Cardiac septum (tissue), 1 donor: ENCODE results near the gene PEG3. TPM values are rescaled to one million over a fixed set of nuclear protein-coding genes. Genes with fewer than 3 reads are reported as not detected.

Source experiments
- DNase-seq: peaks from one replicate; pipeline ENCODE4 v3.0.0-alpha.2; 2020; ENCODE audit warnings: low spot score
- intact Hi-C: fragments of 100-400 bp; cut with DNase I; formaldehyde crosslinking; loops from one replicate; pipeline ENCODE4 v1.14.0; 2022
- total RNA-seq: library from RNA; stranded (reverse); fragmentation: NEBNext Ultra II Directional; extraction: Animal tissue kit (Norgen Biotek cat#: 25700); gene quantifications from one replicate; pipeline ENCODE4 v1.2.1, GENCODE V29; 2021
- donor health status: DM: no; HTN: no; CAD: no.

PEG3 gene
- total RNA-seq, 1 donor from 2014 or later, result 7.2 TPM

DNA sequence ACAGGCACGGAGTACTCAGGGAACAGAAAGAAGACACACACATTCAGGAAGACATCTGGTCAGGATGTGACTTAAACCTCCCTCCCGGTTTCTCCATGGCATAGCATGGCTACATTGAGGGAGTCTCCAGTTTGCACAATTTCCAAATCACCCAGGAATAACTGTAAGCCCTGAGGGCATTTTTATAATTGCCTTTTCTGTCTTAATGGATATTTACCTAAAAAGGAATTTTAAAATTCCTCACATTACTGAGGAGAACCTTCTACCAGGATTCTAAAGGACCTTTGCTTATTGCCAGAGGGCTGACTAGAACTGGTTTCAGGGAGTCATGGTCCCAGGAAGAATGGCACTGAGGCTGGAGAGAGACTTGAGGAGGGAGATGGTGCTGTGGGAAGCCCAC lies 21.4 kb downstream of the PEG3 start:
- DNase-seq, result no peak
- intact Hi-C loops, result no loop called here

DNA sequence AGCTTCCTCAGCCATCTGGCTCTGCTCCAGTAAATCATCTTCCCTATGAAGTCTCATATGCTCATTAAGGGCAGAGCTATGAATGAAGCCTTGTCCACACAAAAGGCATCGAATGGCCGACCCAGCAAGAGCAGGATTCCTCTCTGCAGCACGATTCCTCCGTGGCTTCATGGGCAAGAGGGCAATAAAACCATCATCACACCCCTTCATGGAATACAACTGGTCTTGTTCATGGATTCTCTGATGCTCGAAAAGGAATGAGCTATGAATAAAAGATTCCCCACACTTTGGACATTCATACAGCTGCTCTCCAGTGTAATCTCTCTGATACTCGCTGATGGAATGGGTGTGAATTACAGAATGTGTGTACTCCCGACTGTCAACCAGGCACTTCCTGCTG lies 25.9 kb downstream of the PEG3 start:
- DNase-seq, result no peak
- intact Hi-C loops, result no loop called here

DNA sequence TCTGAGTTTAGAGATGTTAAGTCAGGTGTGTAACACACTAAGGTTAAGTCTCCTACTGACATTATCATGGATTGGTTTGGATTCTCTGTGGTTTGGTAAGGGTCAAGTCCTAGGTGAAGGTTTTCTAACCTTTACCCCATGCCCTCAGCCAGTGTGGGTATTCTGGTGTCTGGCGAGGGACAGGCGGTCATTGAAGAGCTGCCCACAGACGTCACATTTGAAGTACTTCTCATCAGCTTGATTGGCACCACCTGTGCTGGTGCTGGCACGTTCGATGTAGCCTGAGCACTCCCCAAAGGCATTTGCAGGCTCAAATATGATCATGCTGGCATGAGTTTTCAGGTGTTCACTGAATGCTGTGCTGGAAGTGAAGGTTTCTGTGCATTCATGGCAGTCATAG lies 27.0 kb downstream of the PEG3 start:
- intact Hi-C loops, result no loop called here
- no peak for DNase-seq

DNA sequence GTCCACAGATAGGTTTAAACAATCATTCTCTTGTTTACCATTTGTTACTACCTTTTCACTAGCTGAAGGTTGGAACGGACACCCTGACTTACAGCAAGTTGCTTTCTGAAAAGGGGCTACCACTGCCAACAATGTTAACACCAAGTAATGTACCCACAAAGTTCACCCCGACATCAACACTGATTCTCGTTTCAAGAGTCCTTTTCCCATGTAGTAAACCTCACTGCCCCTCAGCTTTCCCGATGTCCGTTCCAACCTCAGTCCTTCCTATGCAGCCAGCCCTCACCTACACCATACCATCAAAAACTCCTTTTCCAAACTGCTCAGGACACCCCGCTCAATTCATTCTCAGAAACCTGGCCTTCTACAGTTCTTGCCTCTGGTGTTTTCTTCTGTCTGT lies 29.0 kb downstream of the PEG3 start:
- intact Hi-C loops, result no loop called here
- DNase-seq, result no peak

DNA sequence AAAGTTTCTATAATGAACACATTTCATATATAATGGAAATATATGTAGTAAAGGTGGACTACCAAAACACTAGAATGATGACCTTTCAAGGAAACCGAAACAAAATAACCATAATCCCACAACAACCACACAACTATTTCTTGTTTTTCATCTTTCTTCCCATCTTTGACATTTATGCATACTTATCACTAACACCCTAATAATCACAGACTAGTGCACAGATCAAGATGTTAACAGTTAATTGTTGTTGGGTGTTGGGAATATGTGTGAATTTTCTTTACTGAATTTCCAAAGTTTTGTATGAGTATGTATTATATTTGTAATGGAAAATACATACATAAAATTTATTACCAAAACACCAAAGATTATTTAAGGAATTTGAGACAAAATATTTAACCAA lies 30.3 kb downstream of the PEG3 start:
- intact Hi-C loops, result no loop called here
- no peak for DNase-seq

DNA sequence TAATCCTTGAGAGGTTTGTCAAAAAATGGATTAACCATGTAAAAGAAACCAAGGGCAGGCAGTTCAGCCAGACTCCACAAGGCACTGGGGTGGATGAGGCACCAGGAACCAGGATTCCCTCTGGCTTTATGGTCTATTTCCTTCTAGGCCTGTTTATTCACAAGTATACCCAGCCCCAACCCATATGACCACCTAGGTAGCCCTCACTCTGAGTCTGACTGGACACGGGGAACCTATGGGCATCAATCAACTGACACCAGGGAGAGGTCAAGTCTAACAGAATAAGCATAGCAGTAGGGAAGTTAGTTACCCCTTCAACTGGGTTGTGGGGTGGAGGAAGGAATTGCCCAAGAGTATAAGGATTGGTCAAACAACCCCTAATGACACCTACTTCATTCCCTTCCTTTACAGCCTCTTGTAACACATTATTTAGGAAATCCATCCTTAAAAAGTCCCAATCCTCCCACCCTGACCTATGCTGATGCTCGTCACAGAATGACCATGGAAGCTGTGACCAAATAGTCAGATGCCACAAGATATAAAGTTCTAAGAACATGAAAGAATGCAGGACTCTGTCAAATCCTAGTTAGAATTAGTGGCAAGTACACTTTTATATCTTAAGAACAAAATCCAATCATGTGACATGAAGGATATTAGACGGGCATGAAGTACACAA lies 31.7 kb downstream of the PEG3 start:
- intact Hi-C loops, result no loop called here
- no peak for DNase-seq

DNA sequence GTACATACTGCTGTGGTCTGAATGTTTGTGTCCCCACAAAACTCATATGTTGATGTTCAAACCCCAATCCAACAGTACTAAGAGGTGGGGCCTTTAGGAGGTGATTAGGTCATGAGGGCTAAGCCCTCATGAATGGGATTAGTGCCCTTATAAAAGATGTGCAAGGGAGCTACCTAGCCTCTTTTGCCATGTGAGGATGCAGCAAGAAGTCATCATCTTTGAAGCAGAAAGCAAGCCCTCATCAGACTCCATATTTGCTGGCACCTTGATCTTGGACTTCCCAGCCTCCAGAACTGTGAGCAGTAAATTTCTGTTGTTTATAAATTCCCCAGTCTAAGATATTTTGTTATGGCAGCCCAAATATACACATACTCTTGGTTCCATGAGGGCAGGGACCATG lies 33.9 kb downstream of the PEG3 start:
- intact Hi-C loops, result no loop called here
- no peak for DNase-seq

Other genes starting within 250 kb of the PEG3 start
- 7.1 TPM for gene ZNF71, start 245.4 kb downstream of the PEG3 start, total RNA-seq
- not detected for gene SMIM17, start 197.6 kb downstream of the PEG3 start, total RNA-seq
- gene ZNF835, start 169.0 kb downstream of the PEG3 start, total RNA-seq, result 2.6 TPM
- gene ZIM2, start within 50 bp of the PEG3 start, total RNA-seq, result not detected